ENCODE measurements around the gene KCNJ2.

Gene KCNJ2

GRCh38 chr17:70159980-70160379 lies 9.4 kb upstream of the KCNJ2 start:
- DNase-seq (ENCODE audit: low spot score) = no peak

GRCh38 chr17:70161519-70161918 lies 7.8 kb upstream of the KCNJ2 start:
- no peak for DNase-seq (ENCODE audit: low spot score)

- DNase-seq (ENCODE audit: low spot score) = no peak
Measured at GRCh38 chr17:70165383-70165782, 3.9 kb upstream of the KCNJ2 start.

GRCh38 chr17:70166615-70167014 lies 2.7 kb upstream of the KCNJ2 start:
- DNase-seq (ENCODE audit: low spot score) = no peak

- DNase-seq (ENCODE audit: low spot score) = peak; percentile 51
Measured at GRCh38 chr17:70168044-70168976, 1.0 kb upstream of the KCNJ2 start.

- DNase-seq (ENCODE audit: low spot score) = peak; percentile 23
Measured at GRCh38 chr17:70169709-70170597, 621 bp downstream of the KCNJ2 start.

GRCh38 chr17:70171159-70171558 lies 1.8 kb downstream of the KCNJ2 start:
- no peak for DNase-seq (ENCODE audit: low spot score)

GRCh38 chr17:70172449-70172848 lies 3.1 kb downstream of the KCNJ2 start:
- DNase-seq (ENCODE audit: low spot score) = peak; percentile 12

- no peak for DNase-seq (ENCODE audit: low spot score)
Measured at GRCh38 chr17:70172923-70173322, 3.6 kb downstream of the KCNJ2 start.

GRCh38 chr17:70173681-70174080 lies 4.3 kb downstream of the KCNJ2 start:
- no peak for DNase-seq (ENCODE audit: low spot score)

GRCh38 chr17:70181376-70181775 lies 12.0 kb downstream of the KCNJ2 start:
- DNase-seq (ENCODE audit: low spot score) = no peak

- DNase-seq (ENCODE audit: low spot score) = no peak
Measured at GRCh38 chr17:70181866-70182265, 12.5 kb downstream of the KCNJ2 start.

- DNase-seq (ENCODE audit: low spot score) = no peak
Measured at GRCh38 chr17:70183508-70183907, 14.2 kb downstream of the KCNJ2 start.

- no peak for DNase-seq (ENCODE audit: low spot score)
Measured at GRCh38 chr17:70184207-70184606, 14.9 kb downstream of the KCNJ2 start.

- peak; percentile 27 for DNase-seq (ENCODE audit: low spot score)
Measured at GRCh38 chr17:70184770-70185169, 15.4 kb downstream of the KCNJ2 start.

- DNase-seq (ENCODE audit: low spot score) = no peak
Measured at GRCh38 chr17:70185285-70185684, 16.0 kb downstream of the KCNJ2 start.

- peak; percentile 16 for DNase-seq (ENCODE audit: low spot score)
Measured at GRCh38 chr17:70187383-70187782, 18.1 kb downstream of the KCNJ2 start.

- no peak for DNase-seq (ENCODE audit: low spot score)
Measured at GRCh38 chr17:70190959-70191805, 21.9 kb downstream of the KCNJ2 start.

GRCh38 chr17:70195091-70195490 lies 25.8 kb downstream of the KCNJ2 start:
- DNase-seq (ENCODE audit: low spot score) = no peak

- no peak for DNase-seq (ENCODE audit: low spot score)
Measured at GRCh38 chr17:70201872-70202419, 32.6 kb downstream of the KCNJ2 start.

- no peak for DNase-seq (ENCODE audit: low spot score)
Measured at GRCh38 chr17:70202840-70203239, 33.5 kb downstream of the KCNJ2 start.

GRCh38 chr17:70204431-70204830 lies 35.1 kb downstream of the KCNJ2 start:
- DNase-seq (ENCODE audit: low spot score) = no peak

Measured in AG08396 (cell line).